GM08714 (cell line): ENCODE measurements around the gene COX18.

Experiments used
- H3K4me3 ChIP-seq: fragments of 200-500 bp; sonication (Bioruptor generic); 2 replicates; pipeline ENCODE4 v1.5.1; 2014; ENCODE audit warnings: mild to moderate bottlenecking, low read length, inconsistent platforms
- ZNF274 ChIP-seq: IDR thresholded peaks from 2 replicates; pipeline ENCODE4 v1.6.1; 2012; ENCODE audit warnings: mild to moderate bottlenecking, low read depth, low read length

COX18 gene, protein sequence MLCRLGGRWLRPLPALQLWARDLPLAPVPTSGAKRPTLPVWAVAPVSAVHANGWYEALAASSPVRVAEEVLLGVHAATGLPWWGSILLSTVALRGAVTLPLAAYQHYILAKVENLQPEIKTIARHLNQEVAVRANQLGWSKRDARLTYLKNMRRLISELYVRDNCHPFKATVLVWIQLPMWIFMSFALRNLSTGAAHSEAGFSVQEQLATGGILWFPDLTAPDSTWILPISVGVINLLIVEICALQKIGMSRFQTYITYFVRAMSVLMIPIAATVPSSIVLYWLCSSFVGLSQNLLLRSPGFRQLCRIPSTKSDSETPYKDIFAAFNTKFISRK

DNA sequence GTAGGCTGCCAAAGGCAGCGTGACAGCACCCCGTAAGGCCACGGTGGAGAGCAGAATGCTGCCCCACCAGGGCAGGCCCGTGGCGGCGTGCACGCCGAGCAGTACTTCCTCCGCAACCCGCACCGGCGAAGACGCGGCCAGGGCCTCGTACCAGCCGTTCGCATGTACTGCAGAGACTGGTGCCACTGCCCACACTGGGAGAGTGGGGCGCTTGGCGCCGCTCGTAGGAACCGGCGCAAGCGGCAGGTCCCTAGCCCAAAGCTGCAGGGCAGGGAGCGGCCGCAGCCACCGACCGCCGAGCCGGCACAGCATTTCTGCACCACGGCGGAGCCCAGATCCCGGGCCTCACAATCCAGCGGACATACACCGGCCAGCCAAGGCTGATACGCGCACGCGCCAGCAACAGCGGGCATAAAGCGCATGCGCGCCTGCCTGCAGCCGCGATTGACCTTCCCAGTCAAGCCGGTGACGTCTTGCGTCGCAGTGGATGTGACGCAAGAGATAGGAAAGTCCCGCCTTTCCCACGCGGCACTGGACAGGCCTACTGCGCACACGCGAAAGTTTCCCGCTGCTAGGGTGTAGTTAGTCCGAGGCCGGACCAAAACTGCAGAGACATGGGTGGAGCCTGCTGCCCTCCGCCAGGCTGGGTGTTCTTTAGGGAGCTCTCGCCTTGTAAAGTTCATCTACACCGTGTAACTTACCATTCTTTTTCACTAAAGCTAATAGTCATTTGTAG lies at the start of gene COX18:
TSS of gene COX18 (minus strand) at position 379 of the 736 bp plus-strand sequence. CDS start at position 312, 67 bp downstream.
- TF ChIP-seq ZNF274, result no peak
- peak within 1 kb of the TSS; percentile 88 for H3K4me3 ChIP-seq

DNA sequence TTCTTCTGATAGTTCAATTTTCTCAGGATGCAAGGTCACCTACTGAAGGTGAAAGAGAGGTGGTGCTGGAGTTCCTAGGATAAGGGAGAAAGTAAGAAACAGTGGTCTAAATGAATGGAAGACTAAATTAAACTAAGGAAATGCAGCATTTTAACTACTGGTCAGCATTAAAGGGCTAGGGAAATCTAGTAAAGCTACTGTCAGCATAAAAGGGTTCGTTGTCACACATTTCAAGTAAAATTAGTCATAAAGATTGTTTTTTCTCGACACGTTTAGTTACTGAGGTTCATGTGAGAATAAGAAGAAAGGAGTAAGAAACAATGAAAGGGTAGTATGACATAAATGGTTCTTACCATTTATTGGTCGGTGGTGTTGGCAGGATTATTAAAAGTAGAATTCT lies 40.0 kb upstream of the COX18 start:
- no peak for TF ChIP-seq ZNF274
- no peak overlapping the region for H3K4me3 ChIP-seq

DNA sequence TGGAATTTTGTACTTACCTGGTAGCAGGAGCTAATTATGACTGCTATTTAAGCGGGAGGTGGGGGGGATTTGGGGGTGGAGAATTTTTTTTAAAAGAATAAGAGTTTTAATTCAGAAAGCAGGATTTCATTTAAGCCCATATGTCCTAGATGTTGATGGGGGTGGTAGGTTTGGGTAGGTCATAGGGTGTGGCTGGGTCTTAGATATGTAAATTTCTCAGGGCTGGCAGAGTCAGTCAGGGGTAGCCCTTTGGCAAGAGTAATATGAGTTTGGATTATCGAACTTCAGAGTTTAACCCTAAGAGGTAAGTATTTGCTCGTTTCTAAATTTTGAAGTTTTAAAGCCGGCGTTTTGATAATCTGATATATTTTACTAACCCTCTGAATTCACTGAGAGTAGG lies 35.2 kb upstream of the COX18 start:
- H3K4me3 ChIP-seq, result no peak overlapping the region
- no peak for TF ChIP-seq ZNF274

DNA sequence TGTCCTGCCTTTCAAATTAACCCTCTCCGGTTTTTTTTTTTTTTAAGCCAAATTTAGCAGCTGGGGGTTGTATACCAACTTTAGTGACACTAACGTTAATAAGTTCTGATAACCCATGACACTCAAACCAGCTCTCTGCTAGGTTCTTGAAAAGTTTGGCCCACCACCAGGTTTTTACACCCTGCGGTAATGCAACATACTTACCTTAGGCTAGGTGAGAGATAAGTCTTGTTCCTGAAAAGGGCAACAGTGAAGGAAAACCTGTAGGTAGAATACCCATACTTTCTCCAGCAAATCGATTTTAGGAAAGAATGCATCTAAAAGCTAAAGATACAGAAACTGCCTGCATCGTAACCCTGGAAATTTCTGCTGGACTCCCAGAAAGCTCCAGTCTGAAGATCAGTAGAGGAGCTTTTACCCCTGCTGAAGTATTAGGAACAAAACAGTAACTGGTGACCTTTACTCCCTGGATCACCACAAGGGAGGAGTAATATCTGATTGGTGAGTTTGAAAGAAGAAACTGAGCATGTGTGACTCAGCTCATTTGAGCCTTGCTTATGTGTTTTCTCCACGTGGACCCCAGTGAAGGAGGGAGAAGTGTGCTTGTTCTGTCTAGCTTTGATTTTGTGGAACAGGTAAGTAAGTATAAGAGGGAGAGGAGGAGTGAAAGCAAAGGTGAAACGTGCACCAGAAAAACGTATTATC lies 34.4 kb upstream of the COX18 start:
- H3K4me3 ChIP-seq, result no peak overlapping the region
- no peak for TF ChIP-seq ZNF274

DNA sequence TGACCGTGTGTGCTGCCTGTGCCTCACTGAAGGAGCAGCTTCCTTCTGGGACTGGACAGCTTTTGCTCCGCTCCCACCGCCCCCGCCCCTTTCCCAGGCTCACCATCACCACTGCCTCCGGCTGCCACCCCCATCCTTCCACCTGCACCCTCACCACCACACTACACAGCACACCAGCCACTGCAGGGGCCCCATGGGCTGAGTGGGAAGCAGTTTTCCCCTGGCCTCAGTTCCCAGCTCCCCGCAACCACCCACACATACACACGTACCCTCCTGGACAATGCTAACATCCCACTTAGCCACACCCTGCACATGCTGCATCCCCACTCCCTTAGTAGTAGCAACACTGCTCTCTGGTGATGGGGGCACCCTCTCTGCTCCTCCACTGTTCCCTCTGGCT lies 29.6 kb upstream of the COX18 start:
- H3K4me3 ChIP-seq, result no peak overlapping the region
- no peak for TF ChIP-seq ZNF274

DNA sequence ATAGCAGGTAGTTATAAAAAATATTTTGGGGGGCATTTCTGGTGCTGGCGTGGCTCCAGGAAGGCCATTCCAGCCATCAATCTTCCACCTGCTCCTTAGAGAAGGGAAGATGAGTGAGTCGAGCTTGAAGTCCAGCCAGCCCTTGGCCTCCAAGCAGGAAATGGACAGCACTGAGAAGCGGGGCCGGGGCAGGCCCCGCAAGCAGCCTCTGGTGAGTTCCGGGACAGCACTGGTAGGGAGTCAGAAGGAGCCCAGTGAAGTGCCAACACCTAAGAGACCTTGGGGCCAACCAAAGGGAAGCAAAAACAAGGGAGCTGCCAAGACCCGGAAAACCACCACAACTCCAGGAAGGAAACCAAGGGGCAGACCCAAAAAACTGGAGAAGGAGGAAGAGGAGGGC lies 29.2 kb upstream of the COX18 start:
- H3K4me3 ChIP-seq, result no peak overlapping the region
- no peak for TF ChIP-seq ZNF274

DNA sequence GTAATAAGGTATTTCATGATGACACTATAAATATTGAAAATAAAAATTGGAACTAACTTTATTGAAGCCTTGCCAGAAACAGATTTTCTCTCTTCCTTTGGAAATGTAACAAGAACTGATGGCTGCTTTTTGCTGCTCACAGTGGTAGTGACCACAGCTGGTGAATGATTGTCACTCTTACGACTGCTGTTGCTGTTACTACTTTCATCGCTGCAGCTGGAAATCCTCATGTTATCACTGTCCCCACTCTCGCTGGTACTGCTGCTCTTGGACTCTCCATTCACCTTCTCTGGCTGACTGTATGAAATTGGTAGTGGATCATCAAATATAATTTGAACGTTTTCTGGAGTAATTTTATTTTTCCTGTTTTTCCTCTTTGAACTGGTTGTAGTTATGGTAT lies 28.5 kb upstream of the COX18 start:
- no peak overlapping the region for H3K4me3 ChIP-seq
- TF ChIP-seq ZNF274, result no peak

DNA sequence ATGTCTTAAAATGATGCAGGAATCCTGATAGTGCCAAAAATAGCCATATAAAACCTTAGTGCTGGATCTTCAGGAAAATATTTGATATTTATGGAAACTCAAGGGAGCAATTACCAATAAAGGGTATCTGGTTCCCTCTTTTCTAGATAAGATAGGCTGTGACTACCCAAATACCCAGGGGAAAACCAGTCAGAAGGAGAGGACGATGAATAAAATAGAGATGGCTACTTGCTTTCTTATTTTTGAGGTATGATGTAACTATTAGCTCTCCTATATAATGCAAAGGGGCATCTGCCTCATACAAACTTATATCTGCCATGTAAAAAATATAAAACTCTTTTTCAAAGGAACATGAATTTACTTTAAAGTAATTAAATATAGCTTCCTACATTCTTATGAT lies 23.4 kb upstream of the COX18 start:
- TF ChIP-seq ZNF274, result no peak
- H3K4me3 ChIP-seq, result no peak overlapping the region

DNA sequence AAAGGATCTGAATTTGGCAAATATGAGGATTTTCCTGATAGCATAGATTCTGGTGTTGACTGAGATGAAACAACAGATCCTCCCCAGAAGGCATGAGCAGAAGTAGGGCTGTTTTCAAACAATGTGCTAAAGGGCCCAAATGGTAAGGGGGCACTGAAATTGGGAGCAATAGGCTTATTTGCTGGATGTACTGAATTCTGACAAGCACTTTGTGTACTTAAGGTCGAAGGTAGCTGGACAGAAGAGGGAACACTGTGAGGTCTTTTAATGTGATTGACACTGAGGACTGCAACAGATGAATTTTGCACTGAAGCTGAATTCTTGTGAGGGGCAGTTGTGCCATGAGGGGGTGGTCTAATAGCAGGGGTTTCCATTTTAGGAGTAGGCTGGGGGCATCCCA lies 21.2 kb upstream of the COX18 start:
- no peak for TF ChIP-seq ZNF274
- H3K4me3 ChIP-seq, result no peak overlapping the region

DNA sequence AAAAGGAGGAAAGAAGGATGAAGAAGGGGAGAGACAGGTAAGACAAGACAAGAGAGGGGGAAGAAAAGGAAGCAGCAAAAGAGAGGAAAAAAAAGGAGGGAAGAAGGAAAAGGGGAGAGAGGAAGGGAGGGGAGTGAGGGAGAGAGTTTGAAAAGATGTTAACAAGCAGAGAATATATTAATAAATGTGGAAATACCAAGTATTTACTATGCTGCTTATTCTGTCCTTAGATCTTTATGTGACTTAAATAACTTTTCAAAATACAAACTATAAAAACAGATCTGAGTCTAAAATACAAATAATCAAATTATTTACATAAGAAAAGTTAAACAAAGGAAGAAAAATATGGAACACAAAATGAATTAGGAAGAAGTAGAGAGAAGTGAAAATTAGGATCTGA lies 18.4 kb upstream of the COX18 start:
- no peak for TF ChIP-seq ZNF274
- H3K4me3 ChIP-seq, result no peak overlapping the region

DNA sequence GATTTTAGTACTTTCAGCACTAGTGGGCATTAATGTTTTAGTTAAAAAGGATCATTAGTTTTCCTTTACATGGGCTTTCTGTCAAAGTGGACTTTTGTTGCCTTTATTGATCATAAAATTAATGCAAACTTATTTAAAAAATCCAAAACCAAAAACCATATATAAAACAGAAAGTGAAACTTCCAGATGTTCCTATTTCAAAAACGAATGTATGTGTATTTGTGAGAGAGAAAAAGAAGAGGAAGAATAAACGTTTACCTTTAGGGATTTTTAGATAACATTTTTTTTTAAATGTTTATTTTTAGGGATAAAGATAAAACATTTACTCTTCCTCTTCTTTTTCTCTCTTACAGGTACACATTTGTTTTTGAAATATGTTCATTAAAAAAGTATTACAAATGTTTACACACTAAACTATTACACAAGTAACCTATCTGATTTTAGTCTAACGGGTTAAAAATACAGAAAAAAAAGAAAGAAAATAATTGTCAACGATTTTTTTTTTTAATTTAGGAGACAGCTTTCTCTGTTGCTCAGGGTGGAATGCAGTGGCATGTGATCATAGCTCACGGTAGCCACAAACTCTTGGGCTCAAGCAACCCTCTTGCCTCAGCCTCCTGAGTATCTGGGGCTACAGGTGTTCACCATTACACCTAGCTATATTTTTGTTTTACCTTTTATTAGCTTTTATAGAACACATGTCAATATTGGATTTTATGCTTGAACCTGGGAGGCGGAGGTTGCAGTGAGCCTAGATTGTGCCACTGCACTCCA lies 16.8 kb upstream of the COX18 start:
- no peak for TF ChIP-seq ZNF274
- peak overlapping the region; percentile 41; the same call in 1 of the 2 replicates for H3K4me3 ChIP-seq

DNA sequence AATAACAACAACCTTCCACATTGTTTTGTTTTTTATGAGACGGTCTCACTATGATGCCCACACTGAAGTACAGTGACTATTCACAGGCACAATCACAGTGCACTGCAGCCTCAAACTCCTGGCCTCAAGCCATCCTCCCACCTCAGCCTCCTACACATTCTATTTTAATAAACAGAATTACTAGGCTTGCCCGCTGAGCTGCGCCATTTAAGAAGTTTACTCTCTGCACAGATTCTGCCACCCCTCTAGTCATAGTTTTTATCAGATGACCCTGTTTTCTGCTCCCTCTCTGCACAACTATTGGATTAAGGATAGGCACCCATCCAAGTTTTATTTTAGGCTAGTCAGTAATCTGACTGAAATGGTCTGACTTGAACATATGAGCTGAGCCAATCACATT lies 11.3 kb upstream of the COX18 start:
- no peak for TF ChIP-seq ZNF274
- no peak overlapping the region for H3K4me3 ChIP-seq

DNA sequence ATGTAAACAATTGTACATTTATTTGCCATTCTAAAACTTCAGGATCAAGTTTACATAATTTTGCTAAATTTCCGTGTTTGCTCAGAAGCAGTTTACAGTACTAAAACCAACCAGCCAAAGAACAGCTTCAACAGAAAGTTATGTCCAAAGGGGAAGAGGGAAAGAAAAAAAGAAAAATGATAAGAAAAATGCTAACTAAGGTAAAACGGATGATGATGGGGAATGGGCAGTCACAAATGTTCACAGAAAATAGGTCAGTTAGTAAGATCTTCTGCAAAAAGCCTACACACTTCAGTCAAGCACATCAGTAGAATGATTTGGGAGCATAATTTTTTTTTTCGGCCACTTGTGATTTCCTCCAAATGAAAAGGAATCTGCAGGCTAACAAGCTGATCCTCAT lies 6.3 kb upstream of the COX18 start:
- no peak overlapping the region for H3K4me3 ChIP-seq
- no peak for TF ChIP-seq ZNF274

DNA sequence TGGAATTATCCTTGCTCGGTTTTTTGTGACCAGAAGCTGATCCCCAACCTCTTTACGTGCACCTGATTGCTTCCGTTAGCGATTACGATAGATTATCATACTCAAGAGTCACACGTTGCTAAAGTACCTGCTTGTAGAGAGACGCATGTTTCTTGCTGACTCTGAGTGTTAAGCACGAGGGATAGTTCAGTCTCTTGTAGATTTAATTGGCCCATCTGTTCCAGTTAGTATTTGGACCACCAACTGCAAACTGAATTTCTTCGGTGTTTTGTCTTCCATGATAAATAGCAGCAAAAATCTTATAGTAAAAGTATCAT lies 516 bp upstream of the COX18 start:
- TF ChIP-seq ZNF274, result no peak
- peak overlapping the region; percentile 50; the same call in 1 of the 2 replicates for H3K4me3 ChIP-seq
